HCT116 (cell line): ENCODE data around the gene RAB39B. TPM values are rescaled to one million over a fixed set of nuclear protein-coding genes. Genes with fewer than 3 reads are reported as not detected.

Source experiments
- ATAC-seq: fragments of 200-7000 bp; cut with Tn5 transposase; 2 replicates; pipeline ENCODE4 v1.9.1; 2020; ENCODE audit warnings: mild to moderate bottlenecking, moderate library complexity
- BruUV-seq: library from RNA; stranded (reverse); fragments of 400-500 nt; replicated peaks from 2 replicates; lab custom pipeline; 2021; lab: Mats Ljungman, UMichigan
- CTCF ChIA-PET: fragments of 300-600 bp; sonication (Branson Sonifier 250); formaldehyde crosslinking; loops from one replicate; lab custom pipeline; 2021; ENCODE audit warnings: antibody characterized with exemption; lab: Charles Lee
- POLR2A ChIA-PET: fragments of 300-600, 350-600 bp; sonication (Branson Sonifier 250); formaldehyde crosslinking; loops from one replicate; lab custom pipeline; 2021; ENCODE audit warnings: antibody characterized with exemption; lab: Charles Lee
- RAD21 ChIA-PET, 2 experiments: fragments of 300-600 bp; sonication (Branson Sonifier 250); formaldehyde crosslinking; loops; one replicate each; lab custom pipeline; 2023; ENCODE audit warnings: low total read pairs in 2 of 2; ENCODE audit not compliant: uncharacterized antibody in 2 of 2, unreplicated experiment in 2 of 2, low non-redundant PET in 1 of 2; lab: Charles Lee
- DNase-seq: peaks from one replicate; pipeline ENCODE4 v3.0.0-alpha.2; 2010; ENCODE audit warnings: low read depth, low spot score
- H2AFZ ChIP-seq: fragments of 200-600 bp; shearing (Covaris generic), sonication (generic); 2 replicates; pipeline ENCODE4 v1.6.1; 2017; ENCODE audit warnings: low read depth, mixed run types, mixed read lengths, antibody characterized with exemption, low read length; ENCODE audit not compliant: poor library complexity, severe bottlenecking
- H3K27ac ChIP-seq: 2 replicates; pipeline ENCODE4 v1.5.1; 2012; ENCODE audit warnings: low read depth, low read length
- H3K27me3 ChIP-seq: fragments of 200-600 bp; sonication (generic); 2 replicates; pipeline ENCODE4 v1.6.1; 2016; ENCODE audit warnings: mixed run types, low read length, mixed read lengths; ENCODE audit not compliant: insufficient read depth
- H3K36me3 ChIP-seq, 2 experiments: fragments of 200-500 bp in 1 of 2; fragments of 200-600 bp in 1 of 2; sonication (Bioruptor generic) in 1 of 2; sonication (generic) in 1 of 2; 2 replicates each; pipeline versions ENCODE4 v1.5.1 to v1.6.1; 2014 to 2016; ENCODE audit warnings: low read length in 2 of 2, inconsistent platforms in 1 of 2, mixed read lengths in 1 of 2, mixed run types in 1 of 2; ENCODE audit not compliant: insufficient read depth in 2 of 2, control insufficient read depth in 1 of 2
- H3K4me1 ChIP-seq, 2 experiments: fragments of 200-600 bp in 1 of 2; sonication (generic) in 1 of 2; 2 replicates each; pipeline versions ENCODE4 v1.5.1 to v1.6.1; 2012 to 2017; ENCODE audit warnings: low read length in 2 of 2, inconsistent platforms in 1 of 2, mild to moderate bottlenecking in 1 of 2, mixed read lengths in 1 of 2, mixed run types in 1 of 2, moderate library complexity in 1 of 2; ENCODE audit not compliant: insufficient read depth in 2 of 2, control insufficient read depth in 1 of 2
- H3K4me2 ChIP-seq: fragments of 200-600 bp; sonication (generic); 2 replicates; pipeline ENCODE4 v1.6.1; 2017; ENCODE audit warnings: mixed run types, low read length, mixed read lengths
- H3K4me3 ChIP-seq, 2 experiments: fragments of 200-600 bp in 1 of 2; sonication (generic) in 1 of 2; replicated peaks in 1 of 2; 2 replicates each; pipeline ENCODE4 v1.5.1; 2011 to 2016; ENCODE audit warnings: low read length in 2 of 2, control low read depth in 1 of 2, low read depth in 1 of 2, mild to moderate bottlenecking in 1 of 2, mixed read lengths in 1 of 2, mixed run types in 1 of 2
- H3K79me2 ChIP-seq: fragments of 200-600 bp; sonication (generic); 2 replicates; pipeline ENCODE4 v1.6.1; 2017; ENCODE audit warnings: mild to moderate bottlenecking, mixed run types, low read length, moderate library complexity, mixed read lengths; ENCODE audit not compliant: insufficient read depth
- H3K9ac ChIP-seq: fragments of 200-600 bp; sonication (generic); 2 replicates; pipeline ENCODE4 v1.6.1; 2016; ENCODE audit warnings: low read length, mixed read lengths
- H3K9me2 ChIP-seq: fragments of 200-600 bp; sonication (generic), shearing (Covaris generic); 2 replicates; pipeline ENCODE4 v1.6.1; 2017; ENCODE audit warnings: mixed run types, mild to moderate bottlenecking, moderate library complexity; ENCODE audit not compliant: insufficient read depth
- H3K9me3 ChIP-seq, 2 experiments: fragments of 200-500 bp in 1 of 2; fragments of 200-600 bp in 1 of 2; sonication (Bioruptor generic) in 1 of 2; sonication (generic) in 1 of 2; 2 replicates each; pipeline ENCODE4 v1.6.1; 2014 to 2017; ENCODE audit warnings: low read length in 2 of 2, mixed read lengths in 2 of 2, inconsistent platforms in 1 of 2, low read depth in 1 of 2, mild to moderate bottlenecking in 1 of 2, mixed run types in 1 of 2, moderate library complexity in 1 of 2; ENCODE audit not compliant: control insufficient read depth in 1 of 2, insufficient read depth in 1 of 2
- H4K20me1 ChIP-seq: fragments of 200-600 bp; sonication (generic), shearing (Covaris generic); 2 replicates; pipeline ENCODE4 v1.6.1; 2017; ENCODE audit warnings: mixed run types, mild to moderate bottlenecking, moderate library complexity; ENCODE audit not compliant: insufficient read depth
- CBX3 ChIP-seq: IDR thresholded peaks from 2 replicates; pipeline ENCODE4 v1.6.1; 2012; ENCODE audit warnings: low read depth
- EGR1 ChIP-seq: IDR thresholded peaks from 2 replicates; pipeline ENCODE4 v1.6.1; 2012; ENCODE audit warnings: low read depth
- ELF1 ChIP-seq: IDR thresholded peaks from 2 replicates; pipeline ENCODE4 v1.6.1; 2012; ENCODE audit warnings: low read depth, borderline replicate concordance
- FOSL1 ChIP-seq: IDR thresholded peaks from 2 replicates; pipeline ENCODE4 v1.6.1; 2012; ENCODE audit warnings: low read depth
- JUND ChIP-seq: IDR thresholded peaks from 2 replicates; pipeline ENCODE4 v1.6.1; 2012
- POLR2A ChIP-seq: IDR thresholded peaks from 2 replicates; pipeline ENCODE4 v1.7.0; 2011; ENCODE audit warnings: borderline replicate concordance; ENCODE audit not compliant: insufficient read depth, insufficient read length; ENCODE audit errors: extremely low read depth
- POLR2AphosphoS5 ChIP-seq: IDR thresholded peaks from 2 replicates; pipeline ENCODE4 v1.6.1; 2011; ENCODE audit warnings: mild to moderate bottlenecking, low read depth, low read length, moderate library complexity
- RAD21 ChIP-seq: IDR thresholded peaks from 2 replicates; pipeline ENCODE4 v1.6.1; 2012; ENCODE audit warnings: low read depth, mild to moderate bottlenecking
- SIN3A ChIP-seq: IDR thresholded peaks from 2 replicates; pipeline ENCODE4 v1.6.1; 2012; ENCODE audit warnings: low read depth
- SP1 ChIP-seq: IDR thresholded peaks from 2 replicates; pipeline ENCODE4 v1.6.1; 2012; ENCODE audit warnings: low read depth
- TCF7L2 ChIP-seq: IDR thresholded peaks from 2 replicates; pipeline ENCODE4 v1.7.0; 2011; ENCODE audit warnings: borderline replicate concordance, inconsistent platforms; ENCODE audit not compliant: insufficient read depth, insufficient read length; ENCODE audit errors: extremely low read depth
- ZFX ChIP-seq: fragments of 450-650 bp; IDR thresholded peaks from 2 replicates; pipeline ENCODE4 v1.6.1; 2017
- ZNF274 ChIP-seq: fragments of 200-500 bp; sonication (Bioruptor generic); IDR thresholded peaks from 2 replicates; pipeline ENCODE4 v1.6.1; 2014; ENCODE audit warnings: mild to moderate bottlenecking, low read depth, low read length, inconsistent platforms
- intact Hi-C: fragments of 100-400 bp; cut with micrococcal nuclease; formaldehyde crosslinking; loops from 2 replicates; pipeline ENCODE4 v1.10.0; 2022
- total RNA-seq: library from RNA; stranded (reverse); gene quantifications from one replicate; pipeline ENCODE4 v1.2.1, GENCODE V29; 2021; ENCODE audit not compliant: unreplicated experiment
- TF ChIP-seq, protein P1 (sequence below): IDR thresholded peaks from 2 replicates; pipeline ENCODE4 v1.6.1; 2012
- TF ChIP-seq, protein P2 (sequence below): IDR thresholded peaks from 2 replicates; pipeline ENCODE4 v1.6.1; 2011; ENCODE audit warnings: mild to moderate bottlenecking, low read length, moderate library complexity; ENCODE audit not compliant: insufficient replicate concordance; ENCODE audit errors: extremely low read depth
- TF ChIP-seq, protein P3 (sequence below), 3 experiments: fragments of 200-600 bp in 1 of 3; sonication (generic) in 1 of 3; IDR thresholded peaks in 2 of 3; conservative IDR thresholded peaks in 1 of 3; 2 replicates each; pipeline ENCODE4 v1.5.1; 2012 to 2017; ENCODE audit warnings: low read depth in 2 of 3, low read length in 2 of 3, antibody characterized with exemption in 1 of 3, borderline replicate concordance in 1 of 3, control low read depth in 1 of 3, mild to moderate bottlenecking in 1 of 3, mixed read lengths in 1 of 3, mixed run types in 1 of 3, moderate library complexity in 1 of 3; ENCODE audit not compliant: insufficient read depth in 1 of 3
- TF ChIP-seq, protein P4 (sequence below): IDR thresholded peaks from 2 replicates; pipeline ENCODE4 v1.6.1; 2012; ENCODE audit warnings: low read depth

The RAB39B gene
- total RNA-seq, 1 experiment from 2014 or later: 0.10 TPM

DNA sequence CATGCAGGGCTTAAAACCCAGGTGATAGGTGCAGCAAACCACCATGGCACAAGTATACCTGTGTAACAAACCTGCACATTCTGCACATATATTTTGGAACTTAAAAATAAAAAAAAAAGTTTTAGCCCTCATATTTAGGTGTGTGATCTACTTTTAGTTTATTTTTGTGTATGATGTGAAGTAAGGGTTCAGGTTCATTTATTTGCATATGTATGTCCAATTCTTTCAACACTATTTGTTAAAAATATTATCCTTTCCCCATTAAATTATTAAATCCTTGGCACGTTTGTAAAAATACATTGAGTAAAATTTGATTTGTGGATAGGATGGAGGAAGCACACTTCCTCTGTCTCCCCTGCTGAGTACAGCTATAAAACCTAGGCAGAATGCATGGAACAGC is 12.9 kb downstream of the RAB39B start:
- no peak overlapping the region for H3K27ac ChIP-seq
- H3K4me2 ChIP-seq: no peak overlapping the region
- POLR2A ChIA-PET: no interaction called here
- intact Hi-C loops: no loop called here
- no peaks in the 10 kb centered on the region for H3K9me3 ChIP-seq
- H3K4me3 ChIP-seq: no peak overlapping the region
- TF ChIP-seq RAD21 (no peak), FOSL1 (no peak), ELF1 (no peak), JUND (no peak), CBX3 (no peak), SIN3A (no peak), POLR2AphosphoS5 (no peak), SP1 (no peak), ZNF274 (no peak), EGR1 (no peak), ZFX (no peak), POLR2A (no peak), TCF7L2 (no peak)
- TF ChIP-seq, protein P1, sequence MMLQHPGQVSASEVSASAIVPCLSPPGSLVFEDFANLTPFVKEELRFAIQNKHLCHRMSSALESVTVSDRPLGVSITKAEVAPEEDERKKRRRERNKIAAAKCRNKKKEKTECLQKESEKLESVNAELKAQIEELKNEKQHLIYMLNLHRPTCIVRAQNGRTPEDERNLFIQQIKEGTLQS: no peak
- TF ChIP-seq, protein P2, sequence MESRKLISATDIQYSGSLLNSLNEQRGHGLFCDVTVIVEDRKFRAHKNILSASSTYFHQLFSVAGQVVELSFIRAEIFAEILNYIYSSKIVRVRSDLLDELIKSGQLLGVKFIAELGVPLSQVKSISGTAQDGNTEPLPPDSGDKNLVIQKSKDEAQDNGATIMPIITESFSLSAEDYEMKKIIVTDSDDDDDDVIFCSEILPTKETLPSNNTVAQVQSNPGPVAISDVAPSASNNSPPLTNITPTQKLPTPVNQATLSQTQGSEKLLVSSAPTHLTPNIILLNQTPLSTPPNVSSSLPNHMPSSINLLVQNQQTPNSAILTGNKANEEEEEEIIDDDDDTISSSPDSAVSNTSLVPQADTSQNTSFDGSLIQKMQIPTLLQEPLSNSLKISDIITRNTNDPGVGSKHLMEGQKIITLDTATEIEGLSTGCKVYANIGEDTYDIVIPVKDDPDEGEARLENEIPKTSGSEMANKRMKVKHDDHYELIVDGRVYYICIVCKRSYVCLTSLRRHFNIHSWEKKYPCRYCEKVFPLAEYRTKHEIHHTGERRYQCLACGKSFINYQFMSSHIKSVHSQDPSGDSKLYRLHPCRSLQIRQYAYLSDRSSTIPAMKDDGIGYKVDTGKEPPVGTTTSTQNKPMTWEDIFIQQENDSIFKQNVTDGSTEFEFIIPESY: no peak
- TF ChIP-seq, protein P3, sequence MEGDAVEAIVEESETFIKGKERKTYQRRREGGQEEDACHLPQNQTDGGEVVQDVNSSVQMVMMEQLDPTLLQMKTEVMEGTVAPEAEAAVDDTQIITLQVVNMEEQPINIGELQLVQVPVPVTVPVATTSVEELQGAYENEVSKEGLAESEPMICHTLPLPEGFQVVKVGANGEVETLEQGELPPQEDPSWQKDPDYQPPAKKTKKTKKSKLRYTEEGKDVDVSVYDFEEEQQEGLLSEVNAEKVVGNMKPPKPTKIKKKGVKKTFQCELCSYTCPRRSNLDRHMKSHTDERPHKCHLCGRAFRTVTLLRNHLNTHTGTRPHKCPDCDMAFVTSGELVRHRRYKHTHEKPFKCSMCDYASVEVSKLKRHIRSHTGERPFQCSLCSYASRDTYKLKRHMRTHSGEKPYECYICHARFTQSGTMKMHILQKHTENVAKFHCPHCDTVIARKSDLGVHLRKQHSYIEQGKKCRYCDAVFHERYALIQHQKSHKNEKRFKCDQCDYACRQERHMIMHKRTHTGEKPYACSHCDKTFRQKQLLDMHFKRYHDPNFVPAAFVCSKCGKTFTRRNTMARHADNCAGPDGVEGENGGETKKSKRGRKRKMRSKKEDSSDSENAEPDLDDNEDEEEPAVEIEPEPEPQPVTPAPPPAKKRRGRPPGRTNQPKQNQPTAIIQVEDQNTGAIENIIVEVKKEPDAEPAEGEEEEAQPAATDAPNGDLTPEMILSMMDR (IDR thresholded peaks at IDR 0.05 in 2 of 3, conservative IDR thresholded peaks at IDR 0.05 in 1 of 3; ENCODE audit: borderline replicate concordance in 1 of 3, insufficient read depth in 1 of 3, low read depth in 2 of 3, low read length in 2 of 3): no peak
- TF ChIP-seq, protein P4, sequence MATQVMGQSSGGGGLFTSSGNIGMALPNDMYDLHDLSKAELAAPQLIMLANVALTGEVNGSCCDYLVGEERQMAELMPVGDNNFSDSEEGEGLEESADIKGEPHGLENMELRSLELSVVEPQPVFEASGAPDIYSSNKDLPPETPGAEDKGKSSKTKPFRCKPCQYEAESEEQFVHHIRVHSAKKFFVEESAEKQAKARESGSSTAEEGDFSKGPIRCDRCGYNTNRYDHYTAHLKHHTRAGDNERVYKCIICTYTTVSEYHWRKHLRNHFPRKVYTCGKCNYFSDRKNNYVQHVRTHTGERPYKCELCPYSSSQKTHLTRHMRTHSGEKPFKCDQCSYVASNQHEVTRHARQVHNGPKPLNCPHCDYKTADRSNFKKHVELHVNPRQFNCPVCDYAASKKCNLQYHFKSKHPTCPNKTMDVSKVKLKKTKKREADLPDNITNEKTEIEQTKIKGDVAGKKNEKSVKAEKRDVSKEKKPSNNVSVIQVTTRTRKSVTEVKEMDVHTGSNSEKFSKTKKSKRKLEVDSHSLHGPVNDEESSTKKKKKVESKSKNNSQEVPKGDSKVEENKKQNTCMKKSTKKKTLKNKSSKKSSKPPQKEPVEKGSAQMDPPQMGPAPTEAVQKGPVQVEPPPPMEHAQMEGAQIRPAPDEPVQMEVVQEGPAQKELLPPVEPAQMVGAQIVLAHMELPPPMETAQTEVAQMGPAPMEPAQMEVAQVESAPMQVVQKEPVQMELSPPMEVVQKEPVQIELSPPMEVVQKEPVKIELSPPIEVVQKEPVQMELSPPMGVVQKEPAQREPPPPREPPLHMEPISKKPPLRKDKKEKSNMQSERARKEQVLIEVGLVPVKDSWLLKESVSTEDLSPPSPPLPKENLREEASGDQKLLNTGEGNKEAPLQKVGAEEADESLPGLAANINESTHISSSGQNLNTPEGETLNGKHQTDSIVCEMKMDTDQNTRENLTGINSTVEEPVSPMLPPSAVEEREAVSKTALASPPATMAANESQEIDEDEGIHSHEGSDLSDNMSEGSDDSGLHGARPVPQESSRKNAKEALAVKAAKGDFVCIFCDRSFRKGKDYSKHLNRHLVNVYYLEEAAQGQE: no peak
- TF ChIP-seq, all 23 proteins: peak for 0
- Histone ChIP-seq H3K79me2 (no peaks in the 10 kb centered on the region), H3K36me3 (no peaks in the 10 kb centered on the region), H3K9me2 (no peaks in the 10 kb centered on the region), H3K9ac (no peak overlapping the region), H3K4me1 (no peaks in the 10 kb centered on the region), H3K27me3 (no peaks in the 10 kb centered on the region), H2AFZ (no peak overlapping the region), H4K20me1 (no peaks in the 10 kb centered on the region)
- CTCF ChIA-PET: no interaction called here
- ATAC-seq (no peak), DNase-seq (no peak)
- RAD21 ChIA-PET: no interaction called here
- no TSS peak for BruUV-seq
